Measurements from ENCODE around the gene CAP1.

CAP1 gene

GRCh38 chr1:40059338-40059959, 18.9 kb downstream of the CAP1 start:
- Histone ChIP-seq H3K27me3 (ENCODE audit: insufficient read depth, low read length) (no peaks in the 10 kb centered on the region), H3K27ac (ENCODE audit: low read depth, low read length) (peak overlapping the region; percentile 20), H2AFZ (ENCODE audit: low read length, unreplicated experiment) (no peak overlapping the region), H3K4me1 (ENCODE audit: control insufficient read depth, insufficient read depth, low read length, unreplicated experiment) (peaks cover 37% of the 10 kb centered on the region), H3K36me3 (ENCODE audit: insufficient read depth, low read length) (peaks cover 36% of the 10 kb centered on the region), H3K79me2 (ENCODE audit: control insufficient read depth, insufficient read depth, low read length, unreplicated experiment) (peaks cover 78% of the 10 kb centered on the region), H3K4me3 (ENCODE audit: low read depth, low read length) (peak overlapping the region; percentile 23; the same call in 1 of the 2 replicates)

GRCh38 chr1:40059960-40060750, 19.6 kb downstream of the CAP1 start:
- Histone ChIP-seq H3K4me3 (ENCODE audit: low read depth, low read length) (no peak overlapping the region), H3K79me2 (ENCODE audit: control insufficient read depth, insufficient read depth, low read length, unreplicated experiment) (peaks cover 74% of the 10 kb centered on the region), H3K4me1 (ENCODE audit: control insufficient read depth, insufficient read depth, low read length, unreplicated experiment) (peaks cover 37% of the 10 kb centered on the region), H3K36me3 (ENCODE audit: insufficient read depth, low read length) (peaks cover 44% of the 10 kb centered on the region), H3K27me3 (ENCODE audit: insufficient read depth, low read length) (no peaks in the 10 kb centered on the region), H3K27ac (ENCODE audit: low read depth, low read length) (peak overlapping the region; percentile 20), H2AFZ (ENCODE audit: low read length, unreplicated experiment) (no peak overlapping the region)

- no peak overlapping the region for H3K27ac ChIP-seq (ENCODE audit: low read depth, low read length)
- H3K36me3 ChIP-seq (ENCODE audit: insufficient read depth, low read length), result peaks cover 80% of the 10 kb centered on the region
- H2AFZ ChIP-seq (ENCODE audit: low read length, unreplicated experiment), result no peak overlapping the region
- peaks cover 26% of the 10 kb centered on the region for H3K4me1 ChIP-seq (ENCODE audit: control insufficient read depth, insufficient read depth, low read length, unreplicated experiment)
- peaks cover 38% of the 10 kb centered on the region for H3K79me2 ChIP-seq (ENCODE audit: control insufficient read depth, insufficient read depth, low read length, unreplicated experiment)
- no peaks in the 10 kb centered on the region for H3K27me3 ChIP-seq (ENCODE audit: insufficient read depth, low read length)
- no peak overlapping the region for H3K4me3 ChIP-seq (ENCODE audit: low read depth, low read length)
Measured at GRCh38 chr1:40064797-40065499, 24.4 kb downstream of the CAP1 start.

- H2AFZ ChIP-seq (ENCODE audit: low read length, unreplicated experiment), result no peak overlapping the region
- H3K27ac ChIP-seq (ENCODE audit: low read depth, low read length), result peak overlapping the region; percentile 49
- no peak overlapping the region for H3K4me3 ChIP-seq (ENCODE audit: low read depth, low read length)
- peaks cover 18% of the 10 kb centered on the region for H3K79me2 ChIP-seq (ENCODE audit: control insufficient read depth, insufficient read depth, low read length, unreplicated experiment)
- peaks cover 18% of the 10 kb centered on the region for H3K4me1 ChIP-seq (ENCODE audit: control insufficient read depth, insufficient read depth, low read length, unreplicated experiment)
- peaks cover 75% of the 10 kb centered on the region for H3K36me3 ChIP-seq (ENCODE audit: insufficient read depth, low read length)
- H3K27me3 ChIP-seq (ENCODE audit: insufficient read depth, low read length), result no peaks in the 10 kb centered on the region
Measured at GRCh38 chr1:40067023-40067422, 26.5 kb downstream of the CAP1 start.

GRCh38 chr1:40067851-40068250, 27.3 kb downstream of the CAP1 start:
- H3K27ac ChIP-seq (ENCODE audit: low read depth, low read length), result no peak overlapping the region
- no peak overlapping the region for H2AFZ ChIP-seq (ENCODE audit: low read length, unreplicated experiment)
- no peaks in the 10 kb centered on the region for H3K27me3 ChIP-seq (ENCODE audit: insufficient read depth, low read length)
- peaks cover 18% of the 10 kb centered on the region for H3K4me1 ChIP-seq (ENCODE audit: control insufficient read depth, insufficient read depth, low read length, unreplicated experiment)
- H3K36me3 ChIP-seq (ENCODE audit: insufficient read depth, low read length), result peaks cover 81% of the 10 kb centered on the region
- H3K79me2 ChIP-seq (ENCODE audit: control insufficient read depth, insufficient read depth, low read length, unreplicated experiment), result peaks cover 15% of the 10 kb centered on the region
- no peak overlapping the region for H3K4me3 ChIP-seq (ENCODE audit: low read depth, low read length)

GRCh38 chr1:40072142-40072541, 31.6 kb downstream of the CAP1 start:
- Histone ChIP-seq H3K4me1 (ENCODE audit: control insufficient read depth, insufficient read depth, low read length, unreplicated experiment) (peaks cover 14% of the 10 kb centered on the region), H3K27me3 (ENCODE audit: insufficient read depth, low read length) (no peaks in the 10 kb centered on the region), H2AFZ (ENCODE audit: low read length, unreplicated experiment) (no peak overlapping the region), H3K27ac (ENCODE audit: low read depth, low read length) (no peak overlapping the region), H3K4me3 (ENCODE audit: low read depth, low read length) (no peak overlapping the region), H3K79me2 (ENCODE audit: control insufficient read depth, insufficient read depth, low read length, unreplicated experiment) (no peaks in the 10 kb centered on the region), H3K36me3 (ENCODE audit: insufficient read depth, low read length) (peaks cover 58% of the 10 kb centered on the region)

- Histone ChIP-seq H3K27me3 (ENCODE audit: insufficient read depth, low read length) (no peaks in the 10 kb centered on the region), H3K4me1 (ENCODE audit: control insufficient read depth, insufficient read depth, low read length, unreplicated experiment) (peaks cover 19% of the 10 kb centered on the region), H2AFZ (ENCODE audit: low read length, unreplicated experiment) (no peak overlapping the region), H3K27ac (ENCODE audit: low read depth, low read length) (no peak overlapping the region), H3K79me2 (ENCODE audit: control insufficient read depth, insufficient read depth, low read length, unreplicated experiment) (no peaks in the 10 kb centered on the region), H3K4me3 (ENCODE audit: low read depth, low read length) (no peak overlapping the region), H3K36me3 (ENCODE audit: insufficient read depth, low read length) (peaks cover 57% of the 10 kb centered on the region)
Measured at GRCh38 chr1:40073062-40073461, 32.5 kb downstream of the CAP1 start.

- Histone ChIP-seq H3K4me1 (ENCODE audit: control insufficient read depth, insufficient read depth, low read length, unreplicated experiment) (peaks cover 19% of the 10 kb centered on the region), H3K4me3 (ENCODE audit: low read depth, low read length) (no peak overlapping the region), H3K79me2 (ENCODE audit: control insufficient read depth, insufficient read depth, low read length, unreplicated experiment) (no peaks in the 10 kb centered on the region), H3K27ac (ENCODE audit: low read depth, low read length) (no peak overlapping the region; the same call in 1 of the 2 replicates), H2AFZ (ENCODE audit: low read length, unreplicated experiment) (no peak overlapping the region), H3K36me3 (ENCODE audit: insufficient read depth, low read length) (peaks cover 42% of the 10 kb centered on the region), H3K27me3 (ENCODE audit: insufficient read depth, low read length) (no peaks in the 10 kb centered on the region)
Measured at GRCh38 chr1:40075266-40075665, 34.7 kb downstream of the CAP1 start.

GRCh38 chr1:40076895-40077312, 36.4 kb downstream of the CAP1 start:
- Histone ChIP-seq H3K4me3 (ENCODE audit: low read depth, low read length) (no peak overlapping the region), H3K27ac (ENCODE audit: low read depth, low read length) (peak overlapping the region; percentile 63), H2AFZ (ENCODE audit: low read length, unreplicated experiment) (no peak overlapping the region), H3K4me1 (ENCODE audit: control insufficient read depth, insufficient read depth, low read length, unreplicated experiment) (peaks cover 19% of the 10 kb centered on the region), H3K36me3 (ENCODE audit: insufficient read depth, low read length) (peaks cover 31% of the 10 kb centered on the region), H3K79me2 (ENCODE audit: control insufficient read depth, insufficient read depth, low read length, unreplicated experiment) (no peaks in the 10 kb centered on the region), H3K27me3 (ENCODE audit: insufficient read depth, low read length) (no peaks in the 10 kb centered on the region)

GRCh38 chr1:40078512-40079333, 38.2 kb downstream of the CAP1 start:
- Histone ChIP-seq H3K27me3 (ENCODE audit: insufficient read depth, low read length) (no peaks in the 10 kb centered on the region), H2AFZ (ENCODE audit: low read length, unreplicated experiment) (no peak overlapping the region), H3K79me2 (ENCODE audit: control insufficient read depth, insufficient read depth, low read length, unreplicated experiment) (no peaks in the 10 kb centered on the region), H3K36me3 (ENCODE audit: insufficient read depth, low read length) (peaks cover 13% of the 10 kb centered on the region), H3K4me3 (ENCODE audit: low read depth, low read length) (no peak overlapping the region), H3K27ac (ENCODE audit: low read depth, low read length) (no peak overlapping the region), H3K4me1 (ENCODE audit: control insufficient read depth, insufficient read depth, low read length, unreplicated experiment) (peaks cover 19% of the 10 kb centered on the region)

All from ACC112 (cell line).